ENCODE results near the gene GOLGA8M.
"Not testable (repeated sequence)": the region's sequence is repeated elsewhere in the genome, so short reads cannot be mapped to it uniquely, and the experiment has no call there.

The GOLGA8M gene

GRCh38 chr15:28656018-28656360 is 56.2 kb downstream of the GOLGA8M start:
- DNase-seq (ENCODE audit: low spot score): not testable (repeated sequence)

- not testable (repeated sequence) for DNase-seq (ENCODE audit: low spot score)
These were observed 56.7 kb downstream of the GOLGA8M start for GRCh38 chr15:28655329-28656017.

GRCh38 chr15:28654194-28654593 is 58.0 kb downstream of the GOLGA8M start:
- not testable (repeated sequence) for DNase-seq (ENCODE audit: low spot score)

- DNase-seq (ENCODE audit: low spot score): not testable (repeated sequence)
These were observed 59.7 kb downstream of the GOLGA8M start for GRCh38 chr15:28652538-28652937.

Measured in hematopoietic multipotent progenitor cell treated with erythropoietin and hydrocortisone succinate and interleukin-3 and kit ligand, for 15 days (in vitro differentiated cells).